Measurements from ENCODE around the gene ASTL. TPM values are rescaled to one million over a fixed set of nuclear protein-coding genes. Genes with fewer than 3 reads are reported as not detected.

ASTL gene
- total RNA-seq, 8 experiments from 2014 or later, result 0.14 to 0.57 (median 0.29) TPM; not detected in 5

- 75 to 100% (median 91%) methylated on average over 1 to 30 of the region's 77 CpGs; no CpG with 5 or more reads in 5 of the 10 experiments for WGBS, 10 experiments
- in situ Hi-C loops (cut with MboI; ENCODE audit: low pct_unique_long_range_greater_than_20kb in 2 of 9, low sequenced_read_pairs in 9 of 9, unreplicated experiment in 9 of 9), result loop anchor here in 2 of 9 experiments (25.0 kb wide), 1 partner anchor 104 kb away; no protein-coding TSS in a partner anchor
- no peaks in the 10 kb centered on the region for H3K4me1 ChIP-seq (replicated peaks in 1 of 2)
Measured at GRCh38 chr2:96115631-96116423, 22.5 kb downstream of the ASTL start.

DNA sequence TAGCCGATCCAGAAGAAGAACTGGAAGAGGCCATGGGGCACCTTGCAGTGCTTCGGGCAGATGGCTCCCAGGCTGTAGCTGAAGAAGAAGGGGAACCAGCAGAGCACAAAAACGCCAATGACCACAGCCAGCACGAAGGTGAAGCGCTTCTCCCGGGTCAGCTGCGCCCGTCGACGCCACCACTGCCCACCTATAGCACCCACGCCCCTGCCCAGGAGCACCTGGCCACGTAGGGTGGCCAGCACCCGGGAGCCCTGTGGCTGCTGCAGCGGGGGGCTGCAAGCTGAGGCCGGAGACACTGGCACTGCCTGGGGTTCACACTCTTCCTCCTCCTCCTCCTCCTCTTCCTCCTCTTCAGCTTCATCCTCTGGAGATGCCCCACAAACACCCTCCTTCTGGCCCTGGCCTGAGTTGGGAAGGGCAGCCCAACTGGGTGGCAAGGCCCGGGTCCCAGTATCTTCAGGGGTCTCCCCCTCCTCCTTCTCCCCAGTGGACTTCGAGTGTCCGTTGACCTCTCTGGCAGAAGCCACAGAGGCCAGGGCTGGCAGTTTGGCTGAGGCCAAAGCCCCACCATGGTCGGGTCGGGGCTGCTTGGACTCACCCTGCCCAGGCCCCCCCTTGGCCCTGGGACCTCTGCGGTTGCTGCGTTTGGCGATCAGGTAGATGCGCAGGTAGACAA lies 23.3 kb downstream of the ASTL start:
- no peak overlapping the region for H3K27ac ChIP-seq

More at GRCh38 chr2:96115631-96116423, 22.5 kb downstream of the ASTL start:
- peak overlapping the region; percentile 41 to 50 (median 43) for H3K4me3 ChIP-seq
- H3K27ac ChIP-seq, result no peak overlapping the region
- ATAC-seq (replicated peaks in 6 of 8), result peak in 2 of 8 experiments; percentile 3 to 9

GRCh38 chr2:96114546-96114902 lies 23.8 kb downstream of the ASTL start:
- 95% methylated on average over 4 of the region's 13 CpGs; no CpG with 5 or more reads in 9 of the 10 experiments for WGBS, 10 experiments
- Histone ChIP-seq H3K4me1 (replicated peaks in 1 of 2) (peaks cover 0 to 4% of the 10 kb centered on the region in 2 donors), H3K4me3 (no peak overlapping the region), H3K27ac (no peak overlapping the region)
- no peak for ATAC-seq (replicated peaks in 6 of 8)
- in situ Hi-C loops (cut with MboI; ENCODE audit: low pct_unique_long_range_greater_than_20kb in 2 of 9, low sequenced_read_pairs in 9 of 9, unreplicated experiment in 9 of 9), result loop anchor here in 2 of 9 experiments (25.0 kb wide), 1 partner anchor 102 kb away; no protein-coding TSS in a partner anchor

More for the DNA sequence above, 23.3 kb downstream of the ASTL start:
- ATAC-seq (replicated peaks in 6 of 8), result no peak
- H3K4me3 ChIP-seq, result no peak overlapping the region
- in situ Hi-C loops (cut with MboI; ENCODE audit: low pct_unique_long_range_greater_than_20kb in 2 of 9, low sequenced_read_pairs in 9 of 9, unreplicated experiment in 9 of 9), result loop anchor here in 2 of 9 experiments (25.0 kb wide), 1 partner anchor 103 kb away; no protein-coding TSS in a partner anchor
- H3K4me1 ChIP-seq (replicated peaks in 1 of 2), result no peaks in the 10 kb centered on the region
- 80 to 100% (median 94%) methylated on average over 1 to 4 of the region's 24 CpGs; no CpG with 5 or more reads in 3 of the 10 experiments for WGBS, 10 experiments

DNA sequence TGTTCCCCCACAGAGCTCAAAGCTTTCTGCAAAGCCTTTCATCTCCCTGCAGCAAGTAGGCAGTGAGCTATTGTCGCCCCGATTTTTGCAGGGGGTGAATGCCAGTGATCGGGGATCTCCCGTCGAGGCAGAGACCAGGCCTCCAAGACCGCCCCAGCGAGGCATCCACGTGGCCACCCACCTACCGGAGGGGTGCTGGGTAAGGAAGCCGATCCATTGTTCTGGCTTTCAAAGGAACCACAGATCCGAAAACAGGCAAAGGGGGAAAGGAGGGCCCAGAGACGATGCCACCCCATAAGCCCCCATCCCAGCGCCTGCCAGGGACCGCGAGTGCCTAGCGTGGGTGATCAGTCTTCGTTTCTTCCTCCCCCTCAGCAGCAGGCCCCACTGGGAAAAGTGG lies 24.4 kb downstream of the ASTL start:
- ATAC-seq (replicated peaks in 6 of 8), result no peak
- in situ Hi-C loops (cut with MboI; ENCODE audit: low pct_unique_long_range_greater_than_20kb in 2 of 9, low sequenced_read_pairs in 9 of 9, unreplicated experiment in 9 of 9), result loop anchor here in 2 of 9 experiments (25.0 kb wide), 1 partner anchor 102 kb away; no protein-coding TSS in a partner anchor
- WGBS, 10 experiments, result 80 to 100% (median 81%) methylated on average over 1 to 9 of the region's 17 CpGs; no CpG with 5 or more reads in 5 of the 10 experiments

GRCh38 chr2:96113367-96113677 lies 25.0 kb downstream of the ASTL start:
- H3K4me3 ChIP-seq, result no peak overlapping the region
- WGBS, 10 experiments, result 100% methylated on average over 1 to 3 of the region's 7 CpGs; no CpG with 5 or more reads in 8 of the 10 experiments
- peaks cover 10 to 16% of the 10 kb centered on the region in 2 donors for H3K4me1 ChIP-seq (replicated peaks in 1 of 2)
- ATAC-seq (replicated peaks in 6 of 8), result no peak
- no peak overlapping the region for H3K27ac ChIP-seq
- in situ Hi-C loops (cut with MboI; ENCODE audit: low pct_unique_long_range_greater_than_20kb in 2 of 9, low sequenced_read_pairs in 9 of 9, unreplicated experiment in 9 of 9), result loop anchor here in 2 of 9 experiments (25.0 kb wide), 1 partner anchor 101 kb away; no protein-coding TSS in a partner anchor

More for the DNA sequence above, 24.4 kb downstream of the ASTL start:
- Histone ChIP-seq H3K27ac (no peak overlapping the region), H3K4me3 (no peak overlapping the region), H3K4me1 (replicated peaks in 1 of 2) (peaks cover 5 to 9% of the 10 kb centered on the region in 2 donors)

GRCh38 chr2:96112501-96113366 lies 25.6 kb downstream of the ASTL start:
- in situ Hi-C loops (cut with MboI; ENCODE audit: low pct_unique_long_range_greater_than_20kb in 2 of 9, low sequenced_read_pairs in 9 of 9, unreplicated experiment in 9 of 9), result loop anchor here in 2 of 9 experiments (25.0 kb wide), 1 partner anchor 100 kb away; no protein-coding TSS in a partner anchor
- Histone ChIP-seq H3K4me1 (replicated peaks in 1 of 2) (peaks cover 10 to 19% of the 10 kb centered on the region in 2 donors), H3K27ac (no peak overlapping the region), H3K4me3 (no peak overlapping the region)
- 33 to 80% (median 67%) methylated on average over 3 to 5 of the region's 9 CpGs; no CpG with 5 or more reads in 6 of the 10 experiments for WGBS, 10 experiments
- ATAC-seq (replicated peaks in 6 of 8), result no peak

DNA sequence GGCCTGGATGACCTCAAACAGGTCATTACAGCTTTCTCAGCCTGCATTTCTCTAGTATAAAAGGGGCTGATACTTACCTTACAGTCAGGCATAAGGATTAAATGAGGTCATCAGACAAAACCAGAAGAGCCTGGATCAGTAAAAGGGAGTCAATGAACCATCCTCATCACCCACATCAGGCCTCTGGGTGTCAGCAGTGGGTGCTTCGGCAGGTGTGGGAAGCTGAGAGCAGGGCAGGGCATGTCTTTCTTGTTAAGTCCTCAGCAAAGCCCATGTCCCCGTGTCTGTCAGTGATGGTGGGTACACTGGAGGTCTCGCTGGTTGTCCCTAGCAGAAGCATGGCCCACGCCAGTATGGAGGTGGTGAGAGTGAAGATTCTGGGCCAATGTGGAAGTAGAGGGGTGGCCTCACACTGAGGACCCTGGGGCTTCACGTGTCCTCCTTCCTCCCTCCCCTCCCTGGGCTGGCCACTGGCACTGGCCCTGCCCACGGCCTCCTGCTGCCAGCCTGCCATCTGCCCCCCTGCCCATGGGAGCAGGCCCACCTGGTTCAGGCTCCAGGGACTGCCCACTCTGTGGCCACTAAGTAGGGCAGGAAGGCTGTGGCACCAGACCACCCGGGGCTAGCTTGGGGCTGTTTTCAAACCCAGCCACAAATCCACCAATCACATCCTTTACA lies 26.3 kb downstream of the ASTL start:
- ATAC-seq (replicated peaks in 6 of 8), result peak in 1 of 8 experiments; percentile 11
- no peak overlapping the region for H3K4me3 ChIP-seq
- peaks cover 10 to 19% of the 10 kb centered on the region in 2 donors for H3K4me1 ChIP-seq (replicated peaks in 1 of 2)
- 17 to 100% (median 66%) methylated on average over 1 to 3 of the region's 7 CpGs; no CpG with 5 or more reads in 4 of the 10 experiments for WGBS, 10 experiments
- no peak overlapping the region for H3K27ac ChIP-seq
- in situ Hi-C loops (cut with MboI; ENCODE audit: low pct_unique_long_range_greater_than_20kb in 2 of 9, low sequenced_read_pairs in 9 of 9, unreplicated experiment in 9 of 9), result loop anchor here in 2 of 9 experiments (25.0 kb wide), 1 partner anchor 100 kb away; no protein-coding TSS in a partner anchor

DNA sequence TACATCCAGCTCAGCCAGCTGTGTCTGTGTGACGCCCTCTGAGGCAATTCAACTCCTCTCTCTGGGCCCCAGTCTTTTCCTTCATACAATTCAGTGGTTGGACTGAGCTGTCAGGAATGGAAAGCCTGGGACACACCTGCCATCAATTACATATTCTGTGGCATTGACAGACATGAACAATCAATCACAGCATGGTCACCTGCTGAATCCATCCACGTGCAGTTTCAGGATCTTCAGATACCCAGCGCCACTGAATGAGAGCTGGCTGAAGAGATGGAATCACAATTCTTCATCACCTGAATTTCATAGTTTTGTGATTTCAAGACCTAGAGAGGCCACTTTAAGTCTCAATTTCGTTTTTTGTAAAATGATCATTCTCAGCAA lies 27.1 kb downstream of the ASTL start:
- peaks cover 10 to 19% of the 10 kb centered on the region in 2 donors for H3K4me1 ChIP-seq (replicated peaks in 1 of 2)
- no peak for ATAC-seq (replicated peaks in 6 of 8)
- no peak overlapping the region for H3K4me3 ChIP-seq
- no peak overlapping the region for H3K27ac ChIP-seq
- in situ Hi-C loops (cut with MboI; ENCODE audit: low pct_unique_long_range_greater_than_20kb in 2 of 9, low sequenced_read_pairs in 9 of 9, unreplicated experiment in 9 of 9), result loop anchor here in 2 of 9 experiments (25.0 kb wide), 1 partner anchor 99 kb away; no protein-coding TSS in a partner anchor
- WGBS, 10 experiments, result 45 to 100% (median 64%) methylated on average over 1 to 4 of the region's 4 CpGs; no CpG with 5 or more reads in 3 of the 10 experiments

- Histone ChIP-seq H3K4me1 (replicated peaks in 1 of 2) (peaks cover 10 to 19% of the 10 kb centered on the region in 2 donors), H3K4me3 (no peak overlapping the region), H3K27ac (no peak overlapping the region)
- in situ Hi-C loops (cut with MboI; ENCODE audit: low pct_unique_long_range_greater_than_20kb in 2 of 9, low sequenced_read_pairs in 9 of 9, unreplicated experiment in 9 of 9), result loop anchor here in 2 of 9 experiments (25.0 kb wide), 1 partner anchor 98 kb away; no protein-coding TSS in a partner anchor
- WGBS, 10 experiments, result 27 to 100% (median 67%) methylated on average over 1 to 5 of the region's 13 CpGs; no CpG with 5 or more reads in 3 of the 10 experiments
- ATAC-seq (replicated peaks in 6 of 8), result no peak
Measured at GRCh38 chr2:96110621-96111256, 27.6 kb downstream of the ASTL start.

DNA sequence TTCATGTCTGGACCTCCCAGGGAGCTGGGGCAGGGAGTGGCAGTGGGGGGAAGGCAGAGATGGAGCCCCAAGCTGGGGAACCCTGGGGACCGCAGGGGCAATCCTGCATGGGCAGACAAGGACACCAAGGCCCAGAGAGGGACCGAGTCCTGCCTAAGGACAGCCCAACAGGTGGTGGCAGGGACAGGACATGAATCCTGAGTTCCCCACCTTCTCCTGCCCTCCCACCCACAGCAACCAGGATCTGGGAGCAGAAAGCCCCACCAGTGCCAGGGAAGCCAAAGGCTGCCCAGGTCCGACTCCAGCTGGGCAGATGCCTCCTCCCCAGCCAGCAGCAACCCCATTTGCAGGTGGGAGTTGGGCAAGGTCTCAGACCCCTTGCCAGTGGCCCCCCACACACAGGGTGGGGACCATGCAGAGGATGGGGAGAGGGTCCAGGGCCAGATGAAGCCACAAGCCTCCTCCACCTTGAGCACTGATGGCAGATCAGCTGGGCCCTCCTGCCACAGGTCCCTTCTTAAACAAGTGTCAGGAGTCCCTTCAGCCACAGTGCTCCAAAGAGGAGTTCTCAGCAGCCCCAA lies 28.3 kb downstream of the ASTL start:
- ATAC-seq (replicated peaks in 6 of 8), result no peak
- 20 to 80% methylated on average over 1 of the region's 3 CpGs; no CpG with 5 or more reads in 8 of the 10 experiments for WGBS, 10 experiments
- Histone ChIP-seq H3K4me1 (replicated peaks in 1 of 2) (peaks cover 10 to 19% of the 10 kb centered on the region in 2 donors), H3K4me3 (no peak overlapping the region), H3K27ac (peak overlapping the region in 1 of 2 donors; percentile 83)
- in situ Hi-C loops (cut with MboI; ENCODE audit: low pct_unique_long_range_greater_than_20kb in 2 of 9, low sequenced_read_pairs in 9 of 9, unreplicated experiment in 9 of 9), result loop anchor here in 2 of 9 experiments (25.0 kb wide), 1 partner anchor 98 kb away; no protein-coding TSS in a partner anchor

DNA sequence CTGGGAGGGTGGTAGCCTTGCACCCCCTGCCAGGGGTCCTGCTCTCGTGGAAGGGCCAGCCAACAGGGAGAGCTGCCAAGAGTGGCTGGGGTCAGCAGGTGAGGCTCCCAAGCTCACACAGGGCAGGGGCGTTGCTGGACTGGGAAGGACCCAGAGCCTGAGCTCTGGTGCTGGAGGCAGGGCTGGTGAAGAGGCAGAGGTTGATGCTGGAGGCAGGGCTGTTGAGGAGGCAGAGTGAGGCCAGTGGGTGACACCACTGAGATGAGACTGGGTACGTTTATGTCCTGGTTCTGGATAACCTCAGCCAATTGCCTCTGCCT lies 29.0 kb downstream of the ASTL start:
- in situ Hi-C loops (cut with MboI; ENCODE audit: low pct_unique_long_range_greater_than_20kb in 2 of 9, low sequenced_read_pairs in 9 of 9, unreplicated experiment in 9 of 9), result loop anchor here in 2 of 9 experiments (25.0 kb wide), 1 partner anchor 97 kb away; no protein-coding TSS in a partner anchor
- H3K27ac ChIP-seq, result peak overlapping the region in 1 of 2 donors; percentile 83
- no peak overlapping the region for H3K4me3 ChIP-seq
- H3K4me1 ChIP-seq (replicated peaks in 1 of 2), result peaks cover 10 to 19% of the 10 kb centered on the region in 2 donors
- WGBS, 10 experiments, result 61 to 89% methylated on average over 2 of the region's 3 CpGs; no CpG with 5 or more reads in 8 of the 10 experiments
- ATAC-seq (replicated peaks in 6 of 8), result peak in 3 of 8 experiments; percentile 17 to 29 (median 28)
